GM12891 (cell line): Measurements from ENCODE around the gene UBE2O.

ENCODE experiments used
- PAX5 ChIP-seq: IDR thresholded peaks from 2 replicates; pipeline ENCODE4 v1.6.1; 2011; ENCODE audit warnings: low read length, moderate library complexity, mild to moderate bottlenecking; ENCODE audit not compliant: insufficient read depth, severe bottlenecking
- POLR2A ChIP-seq: IDR thresholded peaks from 2 replicates; pipeline ENCODE4 v1.6.1; 2011; ENCODE audit warnings: low read depth, low read length, control low read depth
- POLR2AphosphoS5 ChIP-seq: IDR thresholded peaks from 2 replicates; pipeline ENCODE4 v1.6.1; 2011; ENCODE audit warnings: low read depth, low read length, control low read depth
- POU2F2 ChIP-seq: IDR thresholded peaks from 2 replicates; pipeline ENCODE4 v1.6.1; 2011; ENCODE audit warnings: low read depth, mild to moderate bottlenecking, control low read depth, low read length, moderate library complexity
- SPI1 ChIP-seq: IDR thresholded peaks from 2 replicates; pipeline ENCODE4 v1.6.1; 2011; ENCODE audit warnings: low read depth, low read length, control low read depth
- TAF1 ChIP-seq: IDR thresholded peaks from 2 replicates; pipeline ENCODE4 v1.6.1; 2011; ENCODE audit warnings: low read depth, low read length, control low read depth

DNA sequence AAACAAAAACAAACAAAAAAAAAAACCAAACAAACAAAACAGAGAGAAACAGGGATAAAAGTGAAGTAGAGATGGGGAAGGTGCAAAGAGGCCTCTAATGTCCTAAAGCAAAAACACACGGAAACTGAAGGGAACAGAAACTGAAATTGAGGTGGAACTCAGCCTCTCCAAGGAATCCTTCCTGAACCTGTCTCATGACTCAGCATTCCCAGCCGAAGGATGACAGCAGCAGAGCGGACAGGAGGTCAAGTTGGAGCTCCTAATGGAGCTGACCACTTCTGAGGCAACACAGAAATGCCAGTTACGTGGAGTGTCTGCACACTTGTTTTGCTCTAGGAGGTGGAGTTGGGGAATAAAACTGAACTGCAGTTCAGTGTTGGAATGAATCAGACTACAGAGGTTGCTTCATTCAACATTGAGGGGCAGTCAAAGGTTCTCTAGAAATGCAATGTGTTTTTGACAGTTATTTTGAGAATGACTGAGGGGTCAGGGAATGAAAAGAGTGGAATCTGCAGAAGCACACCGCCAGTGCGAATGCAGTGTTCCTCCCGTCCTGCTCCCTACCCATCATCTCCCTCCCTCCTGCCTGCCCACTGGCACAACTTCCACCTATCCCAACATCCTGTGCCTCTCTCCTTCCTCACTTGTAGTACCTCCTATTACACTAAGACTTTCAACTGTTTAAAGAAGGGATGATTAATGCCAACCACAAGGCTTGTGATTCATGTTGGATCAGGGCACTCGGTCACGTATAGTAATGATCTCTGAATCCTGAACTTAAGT lies 6.3 kb downstream of the UBE2O start:
- TF ChIP-seq POLR2AphosphoS5 (no peak), TAF1 (no peak), SPI1 (0 out of 2 replicates have a peak, but pooled peaks have one; percentile 12), POLR2A (no peak), POU2F2 (no peak), PAX5 (no peak)
